H1 (cell line): ENCODE data around the gene LRRC56. TPM values are rescaled to one million over a fixed set of nuclear protein-coding genes. Genes with fewer than 3 reads are reported as not detected.

Source experiments
- HDAC2 ChIP-seq, 2 experiments: fragments of 300-600 bp in 1 of 2; sonication (generic) in 1 of 2; IDR thresholded peaks; 2 replicates each; pipeline ENCODE4 v1.6.1; 2011 to 2012; ENCODE audit warnings: low read depth in 2 of 2, low read length in 2 of 2, mild to moderate bottlenecking in 2 of 2, moderate library complexity in 2 of 2, borderline replicate concordance in 1 of 2, inconsistent platforms in 1 of 2
- ZNF274 ChIP-seq: IDR thresholded peaks from 2 replicates; pipeline ENCODE4 v1.7.0; 2012; ENCODE audit warnings: low read length, borderline replicate concordance; ENCODE audit errors: extremely low read depth
- polyA plus RNA-seq, 7 experiments: library from polyadenylated mRNA; depleted of rRNA in 3 of 7; stranded (reverse) in 5 of 7; unstranded in 2 of 7; fragments of >200 nt in 5 of 7; fragments of 200-250 nt in 2 of 7; gene quantifications; 1 replicate in 5 of 7; 2 replicates in 1 of 7; 4 replicates in 1 of 7; pipeline versions ENCODE4 v1.2.1 to v1.2.3, GENCODE V29; 2011 to 2013; ENCODE audit warnings: missing spikeins in 2 of 7, mixed read lengths in 2 of 7
- total RNA-seq: library from RNA; stranded (reverse); fragmentation: NEBNext Ultra II Directional; extraction: Animal tissue kit (Norgen Biotek cat#: 25700); gene quantifications from 2 replicates; pipeline ENCODE4 v1.2.1, GENCODE V29; 2021

Gene LRRC56
- total and polyA plus RNA-seq, 2 of the 8 experiments (the other 6 are each of a cell fraction or from before 2014, with no cell fraction given) = 0.94 to 1.9 TPM

DNA sequence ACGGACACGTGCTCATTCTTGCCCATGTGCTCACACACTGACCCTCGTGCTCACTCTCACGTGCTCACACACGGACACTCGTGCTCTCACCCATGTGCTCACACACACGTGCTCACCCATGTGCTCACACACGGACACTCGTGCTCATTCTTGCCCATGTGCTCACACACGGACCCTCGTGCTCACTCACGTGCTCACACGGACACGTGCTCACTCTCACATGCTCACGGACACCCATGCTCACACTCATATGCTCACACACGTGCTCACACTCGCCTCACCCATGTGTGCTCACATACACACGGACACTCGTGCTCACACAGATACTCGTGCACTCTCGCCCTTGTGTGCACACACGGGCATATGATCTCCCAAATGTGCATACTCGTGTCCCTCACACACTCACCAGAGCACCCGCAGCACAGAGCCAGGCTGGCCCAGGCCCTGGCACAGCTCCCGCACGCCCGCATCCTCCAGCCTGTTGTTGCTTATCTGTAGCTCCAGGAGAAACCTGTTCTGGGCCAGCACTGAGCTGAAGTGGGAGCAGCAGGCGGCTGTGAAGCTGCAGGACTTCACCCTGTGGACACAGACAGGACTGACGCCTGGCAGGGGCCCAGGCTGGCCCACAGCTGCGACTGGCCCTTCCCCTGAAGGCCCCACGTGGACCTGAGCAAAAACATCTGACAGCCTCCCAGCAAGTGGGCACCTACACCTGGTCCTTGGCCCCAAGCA is 39.6 kb upstream of the LRRC56 start (continued):
- TF ChIP-seq HDAC2 (IDR thresholded peaks at IDR 0.05; ENCODE audit: borderline replicate concordance in 1 of 2, low read depth in 2 of 2, low read length in 2 of 2) = no peak
- no peak for TF ChIP-seq ZNF274
